T-cell (primary cell): ENCODE measurements around the gene FCN1. TPM values are rescaled to one million over a fixed set of nuclear protein-coding genes. Genes with fewer than 3 reads are reported as not detected.

Experiments
- ATAC-seq, 4 experiments: fragments of 200-7000 bp in 3 of 4; fragments of 150-1000 bp in 1 of 4; cut with Tn5 transposase; replicated peaks in 1 of 4; 1 replicate in 3 of 4; 2 replicates in 1 of 4; pipeline ENCODE4 v1.10.0; 2021; ENCODE audit warnings: moderate library complexity in 3 of 4, mild to moderate bottlenecking in 2 of 4, moderate number of reproducible peaks in 1 of 4
- CTCF ChIA-PET, 2 donors: fragments of 300-600 bp; sonication (Branson Sonifier 250); formaldehyde crosslinking; loops; one replicate each; lab custom pipeline; 2022; ENCODE audit warnings: antibody characterized with exemption in 2 of 2; lab: Charles Lee
- POLR2A ChIA-PET, 2 donors: fragments of 300-600 bp; sonication (Branson Sonifier 250); formaldehyde crosslinking; loops; one replicate each; lab custom pipeline; 2022; ENCODE audit warnings: antibody characterized with exemption in 2 of 2; lab: Charles Lee
- DNase-seq, 35 experiments: peaks; one replicate each; pipeline versions ENCODE4 v3.0.0 to v3.0.0-alpha.2; 2013 to 2023
- H3K27ac ChIP-seq: one replicate; pipeline ENCODE4 v1.5.1; 2013; ENCODE audit warnings: low read length
- H3K27me3 ChIP-seq, 2 experiments: replicated peaks in 1 of 2; 1 replicate in 1 of 2; 2 replicates in 1 of 2; pipeline versions ENCODE4 v1.6.1 to v1.7.0; 2013; ENCODE audit warnings: low read length in 1 of 2, mixed read lengths in 1 of 2; ENCODE audit not compliant: control insufficient read depth in 2 of 2, insufficient read depth in 2 of 2; ENCODE audit errors: extremely low read depth in 1 of 2
- H3K36me3 ChIP-seq, 2 donors: 1 replicate in 1 of 2; 2 replicates in 1 of 2; pipeline versions ENCODE4 v1.6.1 to v1.7.0; 2013; ENCODE audit warnings: low read length in 1 of 2; ENCODE audit not compliant: control insufficient read depth in 2 of 2, insufficient read depth in 1 of 2; ENCODE audit errors: extremely low read depth in 1 of 2
- H3K4me1 ChIP-seq, 2 experiments: 1 replicate in 1 of 2; 2 replicates in 1 of 2; pipeline versions ENCODE4 v1.6.1 to v1.7.0; 2013; ENCODE audit warnings: low read length in 2 of 2, mixed read lengths in 1 of 2; ENCODE audit not compliant: insufficient read depth in 2 of 2, control insufficient read depth in 1 of 2; ENCODE audit errors: extremely low read depth in 1 of 2
- H3K4me3 ChIP-seq, 2 donors: 1 replicate in 1 of 2; 2 replicates in 1 of 2; pipeline versions ENCODE4 v1.5.1 to v1.7.0; 2013; ENCODE audit warnings: mild to moderate bottlenecking in 2 of 2, low read length in 1 of 2, moderate library complexity in 1 of 2; ENCODE audit not compliant: control insufficient read depth in 1 of 2; ENCODE audit errors: extremely low read depth in 1 of 2
- H3K9me3 ChIP-seq: 2 replicates; pipeline ENCODE4 v1.7.0; 2013
- H3K27ac Mint-ChIP-seq, 2 donors: one replicate each; pipeline ENCODE4 v1.8.0; 2020 to 2021; ENCODE audit warnings: mild to moderate bottlenecking in 2 of 2, mixed read lengths in 2 of 2
- H3K27me3 Mint-ChIP-seq, 2 donors: one replicate each; pipeline ENCODE4 v1.8.0; 2021 to 2022; ENCODE audit warnings: mixed read lengths in 2 of 2
- H3K36me3 Mint-ChIP-seq: one replicate; pipeline ENCODE4 v1.8.0; 2021; ENCODE audit warnings: mixed read lengths
- H3K4me1 Mint-ChIP-seq, 3 donors: one replicate each; pipeline ENCODE4 v1.8.0; 2020 to 2022; ENCODE audit warnings: mixed read lengths in 3 of 3, mild to moderate bottlenecking in 1 of 3
- H3K4me3 Mint-ChIP-seq, 3 donors: one replicate each; pipeline ENCODE4 v1.8.0; 2020 to 2022; ENCODE audit warnings: mild to moderate bottlenecking in 3 of 3, mixed read lengths in 3 of 3, moderate library complexity in 3 of 3
- H3K9me3 Mint-ChIP-seq, 3 donors: one replicate each; pipeline ENCODE4 v1.8.0; 2020 to 2022; ENCODE audit warnings: mixed read lengths in 3 of 3
- WGBS: methylation state at CpG from one replicate; pipeline ENCODE4 v1.1.5; 2013; ENCODE audit warnings: missing lambda C conversion rate; ENCODE audit not compliant: insufficient coverage; 5-methylcytosine and 5-hydroxymethylcytosine counted together
- total RNA-seq, 35 experiments: library from RNA in 6 of 35; stranded (reverse) in 6 of 35; fragments of 120-200 nt in 1 of 35; gene quantifications; one replicate each; pipeline versions ENCODE4 v1.2.1 to v1.2.4 and lab custom pipeline; 2013 to 2026

FCN1 gene
- total RNA-seq, 5 donors from 2014 or later (not counting 1 experiment from before 2014, with no cell fraction given), result 0.25 to 1.8 (median 0.55) TPM; not detected in 1

- no peaks in the 10 kb centered on the region for H3K36me3 ChIP-seq
- no peak overlapping the region for H3K27ac ChIP-seq
- Mint-ChIP-seq H3K9me3 (no peaks in the 10 kb centered on the region), H3K4me1 (no peaks in the 10 kb centered on the region), H3K27me3 (peaks cover 5 to 12% of the 10 kb centered on the region in 2 donors), H3K27ac (no peak overlapping the region), H3K4me3 (no peak overlapping the region), H3K36me3 (no peaks in the 10 kb centered on the region)
- H3K9me3 ChIP-seq, result no peaks in the 10 kb centered on the region
- DNase-seq, result no peak
- peaks cover 0 to 47% of the 10 kb centered on the region in 2 experiments for H3K27me3 ChIP-seq
- no peak for ATAC-seq
- WGBS, result 77% methylated on average over 7 of the region's 13 CpGs
- ChIA-PET POLR2A (no interaction called here), CTCF (no interaction called here)
- no peaks in the 10 kb centered on the region for H3K4me1 ChIP-seq
- H3K4me3 ChIP-seq, result no peak overlapping the region
Observed at GRCh38 chr9:134964271-134965055, 46.8 kb upstream of the FCN1 start.

DNA sequence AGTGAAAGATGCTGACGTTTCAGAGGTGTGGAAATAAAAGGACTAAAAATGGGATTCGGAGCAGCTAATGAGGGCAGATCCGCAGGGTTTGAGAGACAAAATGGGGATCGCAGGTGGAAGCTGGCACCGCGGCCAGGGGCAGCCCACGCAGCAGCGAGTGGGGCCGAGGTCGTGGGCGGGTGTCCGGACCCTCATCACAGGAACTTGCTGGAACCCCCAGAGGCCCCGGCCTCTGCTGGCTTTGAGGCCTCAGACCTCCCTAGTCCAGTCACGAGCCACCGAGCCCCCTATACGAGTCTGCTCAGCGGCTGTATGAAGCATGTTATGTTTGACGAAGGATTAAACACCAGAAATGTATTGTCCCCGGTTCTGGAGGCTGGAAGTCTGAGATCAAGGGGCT, 45.8 kb upstream of the FCN1 start:
- 87% methylated on average over 19 of the region's 19 CpGs for WGBS
- ChIA-PET POLR2A (no interaction called here), CTCF (interaction anchor here in 1 of 2 donors (0.6 kb wide), 1 partner anchor 90 kb away, joined by 4 read pairs; no protein-coding TSS in a partner anchor)
- no peaks in the 10 kb centered on the region for H3K9me3 Mint-ChIP-seq
- H3K27ac Mint-ChIP-seq, result no peak overlapping the region
- Histone ChIP-seq H3K27ac (no peak overlapping the region), H3K9me3 (no peaks in the 10 kb centered on the region), H3K27me3 (peaks cover 0 to 43% of the 10 kb centered on the region in 2 experiments), H3K36me3 (no peaks in the 10 kb centered on the region), H3K4me3 (no peak overlapping the region), H3K4me1 (no peaks in the 10 kb centered on the region)
- H3K4me3 Mint-ChIP-seq, result no peak overlapping the region
- DNase-seq, result no peak
- ATAC-seq, result no peak
- H3K27me3 Mint-ChIP-seq, result peaks cover 5 to 12% of the 10 kb centered on the region in 2 donors
- H3K36me3 Mint-ChIP-seq, result no peaks in the 10 kb centered on the region
- no peaks in the 10 kb centered on the region for H3K4me1 Mint-ChIP-seq

GRCh38 chr9:134962973-134963364, 45.3 kb upstream of the FCN1 start:
- Mint-ChIP-seq H3K4me1 (no peaks in the 10 kb centered on the region), H3K27me3 (peaks cover 5 to 12% of the 10 kb centered on the region in 2 donors), H3K9me3 (no peaks in the 10 kb centered on the region), H3K36me3 (no peaks in the 10 kb centered on the region), H3K4me3 (no peak overlapping the region), H3K27ac (no peak overlapping the region)
- H3K36me3 ChIP-seq, result no peaks in the 10 kb centered on the region
- POLR2A ChIA-PET, result no interaction called here
- WGBS, result 83% methylated on average over 17 of the region's 19 CpGs
- H3K9me3 ChIP-seq, result no peaks in the 10 kb centered on the region
- no peak overlapping the region for H3K4me3 ChIP-seq
- CTCF ChIA-PET, result no interaction called here
- peak in 1 of 35 experiments; percentile 20 for DNase-seq
- no peak for ATAC-seq
- no peak overlapping the region for H3K27ac ChIP-seq
- H3K27me3 ChIP-seq, result peaks cover 0 to 41% of the 10 kb centered on the region in 2 experiments
- no peaks in the 10 kb centered on the region for H3K4me1 ChIP-seq

DNA sequence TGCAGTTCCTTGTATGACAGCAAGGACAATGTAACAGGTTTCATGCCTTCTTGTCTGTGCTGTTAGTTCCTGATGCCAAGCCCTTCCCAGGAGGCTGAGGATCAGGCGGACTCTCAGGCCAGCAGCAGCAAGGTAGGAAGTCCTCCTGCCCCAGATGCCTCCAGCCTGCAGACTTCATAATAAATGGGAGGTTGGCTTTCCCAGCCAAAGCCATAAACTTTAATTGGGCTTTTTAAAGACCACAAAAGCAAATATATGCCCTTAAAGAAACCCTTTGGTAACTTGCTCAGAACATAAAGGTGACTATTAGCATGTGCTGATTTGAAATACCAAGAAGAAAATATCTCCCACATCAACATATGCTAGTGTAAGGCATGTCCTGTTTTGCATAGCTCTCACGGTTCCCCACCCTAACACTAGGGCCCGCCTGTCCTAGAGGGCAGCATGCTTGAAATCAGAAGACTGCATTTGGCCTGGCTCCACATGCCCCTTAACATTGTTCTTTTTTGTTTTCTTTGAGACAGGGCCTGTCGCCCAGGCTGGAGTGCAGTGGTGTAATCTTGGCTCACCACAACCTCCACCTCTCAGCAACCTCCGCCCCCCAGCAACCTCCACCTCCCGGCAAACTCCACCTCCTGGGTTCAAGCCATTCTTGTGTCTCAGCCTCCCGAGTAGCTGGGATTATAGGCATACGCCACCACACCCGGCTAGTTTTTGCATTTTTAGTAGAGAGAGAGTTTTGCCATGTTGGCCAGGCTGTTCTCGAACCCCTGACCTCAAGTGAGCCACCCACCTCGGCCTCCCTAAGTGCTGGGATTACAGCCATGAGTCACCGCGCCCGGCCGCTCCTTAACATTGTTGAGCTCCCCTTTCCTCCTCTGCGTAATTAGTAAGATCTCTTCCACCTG, 44.6 kb upstream of the FCN1 start:
- H3K4me1 Mint-ChIP-seq, result no peaks in the 10 kb centered on the region
- 76% methylated on average over 10 of the region's 16 CpGs for WGBS
- Histone ChIP-seq H3K27me3 (peaks cover 0 to 38% of the 10 kb centered on the region in 2 experiments), H3K4me1 (no peaks in the 10 kb centered on the region), H3K27ac (no peak overlapping the region), H3K9me3 (no peaks in the 10 kb centered on the region), H3K36me3 (no peaks in the 10 kb centered on the region), H3K4me3 (no peak overlapping the region)
- DNase-seq, result peak in 1 of 35 experiments; percentile 13
- ChIA-PET POLR2A (no interaction called here), CTCF (no interaction called here)
- ATAC-seq, result no peak
- H3K27ac Mint-ChIP-seq, result no peak overlapping the region
- no peaks in the 10 kb centered on the region for H3K36me3 Mint-ChIP-seq
- H3K9me3 Mint-ChIP-seq, result no peaks in the 10 kb centered on the region
- peaks cover under 1 to 9% of the 10 kb centered on the region in 2 donors for H3K27me3 Mint-ChIP-seq
- H3K4me3 Mint-ChIP-seq, result no peak overlapping the region

DNA sequence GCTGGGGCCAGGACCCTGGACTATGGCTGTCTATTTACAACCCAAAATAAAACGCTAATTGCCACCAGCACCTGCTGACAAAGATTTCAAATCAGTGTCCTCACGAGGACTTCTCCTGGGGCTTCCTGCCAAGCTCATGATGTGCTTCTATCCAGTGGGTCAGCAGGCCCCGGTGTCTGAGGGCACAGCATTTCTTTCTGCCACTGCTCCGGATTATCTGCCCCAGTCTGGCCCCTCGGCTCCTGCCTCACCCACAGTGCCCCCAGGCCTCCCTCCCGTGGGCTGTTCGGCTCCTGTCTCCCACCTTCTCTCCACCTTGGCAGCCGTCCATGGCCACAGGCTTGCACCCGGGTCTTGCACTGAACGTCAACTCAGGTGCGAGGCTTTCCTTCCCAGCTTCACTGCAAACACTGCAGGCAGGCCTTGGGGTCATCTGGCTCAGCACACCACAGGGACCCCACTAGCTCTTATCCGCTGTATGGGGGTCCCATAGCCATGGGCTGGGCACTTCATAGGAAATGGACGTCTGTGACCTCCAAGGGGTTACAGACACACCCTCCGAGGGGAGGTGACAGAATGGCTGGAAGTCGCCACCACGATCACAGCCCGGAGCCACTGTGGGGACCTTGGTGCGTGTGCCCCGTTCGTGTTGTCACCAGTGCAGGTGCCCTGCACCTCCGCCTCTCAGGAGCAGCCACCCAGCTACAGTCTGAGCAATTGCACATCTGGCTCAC, 43.8 kb upstream of the FCN1 start:
- Mint-ChIP-seq H3K4me3 (no peak overlapping the region), H3K4me1 (no peaks in the 10 kb centered on the region), H3K36me3 (no peaks in the 10 kb centered on the region), H3K9me3 (no peaks in the 10 kb centered on the region), H3K27me3 (peaks cover 0 to 8% of the 10 kb centered on the region in 2 donors), H3K27ac (no peak overlapping the region)
- Histone ChIP-seq H3K27ac (no peak overlapping the region), H3K4me3 (no peak overlapping the region), H3K36me3 (no peaks in the 10 kb centered on the region), H3K27me3 (peaks cover 0 to 29% of the 10 kb centered on the region in 2 experiments), H3K9me3 (no peaks in the 10 kb centered on the region), H3K4me1 (no peaks in the 10 kb centered on the region)
- no peak for ATAC-seq
- WGBS, result 83% methylated on average over 21 of the region's 21 CpGs
- DNase-seq, result peak in 1 of 35 experiments; percentile 21
- ChIA-PET POLR2A (no interaction called here), CTCF (no interaction called here)

- no peak overlapping the region for H3K4me3 Mint-ChIP-seq
- H3K27ac Mint-ChIP-seq, result no peak overlapping the region
- H3K27me3 Mint-ChIP-seq, result peaks cover 0 to 8% of the 10 kb centered on the region in 2 donors
- peaks cover 0 to 28% of the 10 kb centered on the region in 2 experiments for H3K27me3 ChIP-seq
- no peaks in the 10 kb centered on the region for H3K4me1 Mint-ChIP-seq
- H3K4me3 ChIP-seq, result no peak overlapping the region
- 81% methylated on average over 6 of the region's 15 CpGs for WGBS
- no peaks in the 10 kb centered on the region for H3K9me3 ChIP-seq
- no peaks in the 10 kb centered on the region for H3K36me3 ChIP-seq
- no peak for DNase-seq
- POLR2A ChIA-PET, result no interaction called here
- no peaks in the 10 kb centered on the region for H3K9me3 Mint-ChIP-seq
- CTCF ChIA-PET, result no interaction called here
- no peaks in the 10 kb centered on the region for H3K4me1 ChIP-seq
- no peaks in the 10 kb centered on the region for H3K36me3 Mint-ChIP-seq
- no peak overlapping the region for H3K27ac ChIP-seq
- ATAC-seq, result no peak
Observed at GRCh38 chr9:134960701-134961181, 43.0 kb upstream of the FCN1 start.
